GM18909 (cell line): Measurements from ENCODE around the gene IFNAR1.
"Not testable (repeated sequence)": the region's sequence is repeated elsewhere in the genome, so short reads cannot be mapped to it uniquely, and the experiment has no call there.

Experiments used
- ATAC-seq: cut with Tn5 transposase; IDR thresholded peaks from one replicate; pipeline ENCODE4 v1.9.1; 2021; ENCODE audit warnings: mild to moderate bottlenecking; ENCODE audit not compliant: unreplicated experiment, poor library complexity

The IFNAR1 gene

DNA sequence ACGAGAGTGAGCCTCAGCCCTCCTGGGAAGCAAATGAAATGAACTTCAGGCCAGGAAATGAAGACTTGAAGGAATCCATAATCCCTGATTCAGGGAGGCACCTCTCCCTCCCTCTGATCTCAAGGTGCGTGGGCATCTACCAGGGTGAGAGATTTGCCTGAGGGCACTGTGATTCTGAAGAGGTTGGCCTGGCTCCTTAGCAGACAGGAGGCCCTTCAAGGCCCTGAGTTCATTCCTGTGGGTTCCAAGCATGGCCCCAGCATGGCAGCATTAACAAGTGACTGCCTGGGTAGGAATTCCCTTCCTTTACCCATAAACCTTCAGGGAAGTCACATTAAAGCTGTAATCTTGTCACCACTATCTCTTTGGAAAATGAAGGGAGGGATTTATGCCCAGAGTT is 48.7 kb downstream of the IFNAR1 start:
- ATAC-seq: no peak

GRCh38 chr21:33374080-33374449 is 49.3 kb downstream of the IFNAR1 start:
- ATAC-seq: no peak

DNA sequence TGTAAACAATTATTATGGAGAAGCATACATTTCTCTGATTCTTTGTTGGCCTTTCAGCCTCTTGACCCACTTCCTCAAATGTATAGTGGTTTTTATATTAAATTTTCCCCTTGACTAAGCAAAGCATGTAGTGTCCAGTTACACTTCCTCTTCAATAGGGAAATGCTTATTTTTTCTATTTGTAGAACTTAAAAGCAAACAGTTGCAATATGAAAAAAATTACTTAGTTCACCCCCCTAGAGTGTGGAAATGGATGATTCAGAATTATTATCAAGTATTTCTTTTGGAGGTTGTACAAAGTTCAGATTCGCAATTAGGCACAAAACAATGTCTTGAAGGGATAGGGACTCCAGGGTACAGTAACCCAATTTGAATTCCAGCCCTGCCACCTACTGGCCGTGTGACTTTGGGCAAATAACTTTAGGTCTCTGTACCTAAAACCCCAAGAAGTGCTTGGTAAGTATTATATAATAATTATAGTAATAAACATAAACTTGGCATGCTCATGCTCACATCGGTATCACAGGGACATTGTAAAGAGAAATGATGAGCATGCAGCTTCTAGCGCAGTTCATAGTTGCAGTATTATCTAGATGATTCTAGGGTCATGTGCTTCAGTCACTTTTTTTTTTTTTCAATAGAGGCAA is 49.8 kb downstream of the IFNAR1 start:
- no peak for ATAC-seq

DNA sequence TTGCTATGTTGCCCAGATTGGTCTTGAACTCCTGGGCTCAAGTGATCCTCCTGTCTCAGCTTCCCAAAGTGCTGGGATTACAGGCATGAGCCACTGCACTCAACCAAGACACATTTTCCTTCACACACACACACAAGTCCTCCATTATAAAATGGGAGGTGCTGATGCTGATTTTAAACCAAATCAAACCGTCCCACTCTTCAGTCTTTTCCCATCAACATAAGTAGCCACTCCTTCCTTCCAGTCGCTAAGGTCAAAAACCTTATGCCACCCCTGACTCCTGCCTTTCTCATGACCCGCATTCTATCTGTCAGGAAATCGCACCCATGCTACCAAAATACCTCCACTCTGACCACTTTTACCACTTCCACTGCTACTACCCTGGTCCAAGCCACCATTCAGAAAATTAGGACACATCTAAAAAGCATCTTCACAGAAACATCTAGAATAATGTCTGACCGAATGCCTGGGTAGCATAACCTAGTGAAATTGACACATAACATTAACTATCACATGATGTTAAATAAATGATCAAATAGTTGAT is 50.4 kb downstream of the IFNAR1 start:
- no peak for ATAC-seq

DNA sequence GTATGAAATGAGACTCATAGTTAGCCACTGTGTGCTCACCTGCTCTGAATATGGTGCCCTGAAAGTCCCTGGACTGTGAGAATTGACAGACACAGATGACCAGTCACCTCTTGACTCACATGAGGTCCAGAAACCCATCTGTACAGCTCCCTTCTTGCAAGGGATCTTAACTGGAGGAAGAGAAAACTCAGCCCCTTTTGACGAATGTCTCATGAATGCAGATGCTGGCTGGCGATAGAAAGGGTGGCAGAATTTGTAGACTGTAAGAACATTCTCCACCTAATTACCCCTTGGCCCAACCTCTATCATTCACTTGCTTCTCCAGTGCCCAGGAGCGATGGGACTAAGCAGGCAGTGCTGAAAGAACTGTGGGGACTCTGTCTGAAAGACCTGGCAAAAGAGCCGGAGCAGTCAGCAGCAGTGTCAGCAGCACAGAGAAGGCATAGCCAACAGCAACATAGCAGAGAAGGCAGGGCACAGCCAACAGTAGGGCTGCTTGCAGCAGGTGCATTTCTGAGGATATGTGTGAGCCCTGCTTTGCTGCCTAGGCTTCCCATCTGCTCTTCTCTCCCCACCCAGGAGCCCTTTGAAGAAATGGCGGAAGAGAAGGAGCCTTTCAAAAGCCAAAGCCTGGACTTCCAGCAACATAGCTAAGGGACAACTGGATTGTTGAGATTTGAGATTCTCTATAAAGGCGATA is 52.6 kb downstream of the IFNAR1 start:
- ATAC-seq: no peak

- ATAC-seq: no peak
Observed at GRCh38 chr21:33378081-33378480, 53.3 kb downstream of the IFNAR1 start.

- not testable (repeated sequence) for ATAC-seq
Observed at GRCh38 chr21:33379934-33380333, 55.2 kb downstream of the IFNAR1 start.

GRCh38 chr21:33380483-33380998 is 55.8 kb downstream of the IFNAR1 start:
- peak; percentile 63 for ATAC-seq

DNA sequence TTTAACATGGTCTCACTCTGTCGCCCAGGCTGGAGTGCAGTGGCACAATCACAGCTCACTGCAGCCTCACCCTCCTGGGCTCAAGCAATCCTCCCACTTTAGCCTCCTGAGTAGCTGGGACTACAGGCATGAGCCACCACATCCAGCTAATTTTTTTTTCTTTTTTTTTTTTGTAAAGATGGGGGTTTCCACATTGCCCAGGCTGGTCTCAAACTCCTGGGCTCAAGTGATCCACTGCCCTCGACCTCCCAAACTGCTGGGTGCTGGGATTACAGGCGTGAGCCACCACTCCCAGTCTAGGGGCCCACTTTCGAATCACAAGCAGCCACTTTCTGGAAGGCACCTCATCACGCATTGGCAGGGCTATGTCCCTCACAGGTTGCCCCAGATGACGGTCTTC is 56.6 kb downstream of the IFNAR1 start:
- not testable (repeated sequence) for ATAC-seq

GRCh38 chr21:33383056-33383888 is 58.5 kb downstream of the IFNAR1 start:
- peak; percentile 79 for ATAC-seq

DNA sequence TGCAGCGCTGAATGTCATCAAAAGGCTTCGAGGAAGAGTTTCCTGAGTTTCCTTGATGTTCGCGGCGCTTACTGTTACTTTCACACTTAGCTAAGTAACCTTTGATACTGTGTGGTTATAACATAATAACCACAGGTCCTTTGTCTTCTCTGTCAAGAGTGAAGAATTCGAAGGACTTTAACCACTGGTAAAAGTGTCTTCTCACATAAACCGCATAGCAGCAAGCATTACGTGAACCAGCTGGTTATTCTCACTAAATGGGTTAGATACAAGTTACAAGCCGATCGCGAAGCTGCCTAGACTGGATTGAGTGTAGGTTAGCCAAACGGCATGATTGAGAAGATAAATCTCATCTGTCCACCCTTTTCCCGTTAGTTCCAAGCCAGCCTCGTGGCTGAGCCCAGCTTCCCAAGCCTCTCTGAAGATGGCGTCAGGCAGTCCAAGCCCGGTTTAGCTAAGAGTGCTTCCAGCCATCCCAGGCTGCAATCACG is 60.1 kb downstream of the IFNAR1 start:
- no peak for ATAC-seq

GRCh38 chr21:33386222-33386784 is 61.5 kb downstream of the IFNAR1 start:
- no peak for ATAC-seq

GRCh38 chr21:33387294-33387693 is 62.5 kb downstream of the IFNAR1 start:
- ATAC-seq: no peak

- no peak for ATAC-seq
Observed at GRCh38 chr21:33388188-33388587, 63.4 kb downstream of the IFNAR1 start.

- no peak for ATAC-seq
Observed at GRCh38 chr21:33390479-33390878, 65.7 kb downstream of the IFNAR1 start.

GRCh38 chr21:33391656-33392055 is 66.9 kb downstream of the IFNAR1 start:
- ATAC-seq: no peak

DNA sequence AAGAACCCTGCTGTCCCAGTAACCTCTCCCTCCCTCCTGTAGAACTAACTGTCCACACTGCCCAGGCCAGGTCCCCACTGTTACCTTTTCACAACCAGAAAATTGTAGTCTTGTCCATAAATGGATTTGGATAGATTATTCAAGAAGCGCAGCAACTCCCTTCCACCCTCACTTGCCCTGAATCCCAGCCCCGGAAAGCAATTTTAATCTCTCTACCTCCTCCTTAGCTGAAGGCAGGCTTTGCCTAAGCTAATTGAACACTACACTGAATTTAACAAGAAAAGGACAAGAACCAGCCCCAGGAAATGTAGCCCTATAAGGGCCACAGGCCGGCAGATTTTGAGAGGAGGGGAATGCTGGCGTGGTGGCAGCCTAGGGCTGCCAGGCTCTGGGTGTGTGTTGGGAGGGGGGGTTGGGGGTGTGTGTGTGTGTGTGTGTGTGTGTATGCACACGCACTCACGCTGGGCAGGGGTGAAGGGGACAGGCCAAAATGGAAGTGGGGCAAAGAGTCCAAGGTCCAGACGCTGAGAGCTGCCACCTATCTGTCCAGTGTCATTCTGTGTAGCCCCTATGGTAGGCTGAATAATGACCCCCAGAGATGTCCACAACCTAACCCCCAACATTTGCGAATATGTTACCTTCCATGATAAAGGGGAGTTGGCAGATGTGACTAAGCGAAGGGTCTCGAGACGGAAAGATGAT is 67.7 kb downstream of the IFNAR1 start:
- no peak for ATAC-seq

GRCh38 chr21:33393348-33393747 is 68.6 kb downstream of the IFNAR1 start:
- no peak for ATAC-seq

DNA sequence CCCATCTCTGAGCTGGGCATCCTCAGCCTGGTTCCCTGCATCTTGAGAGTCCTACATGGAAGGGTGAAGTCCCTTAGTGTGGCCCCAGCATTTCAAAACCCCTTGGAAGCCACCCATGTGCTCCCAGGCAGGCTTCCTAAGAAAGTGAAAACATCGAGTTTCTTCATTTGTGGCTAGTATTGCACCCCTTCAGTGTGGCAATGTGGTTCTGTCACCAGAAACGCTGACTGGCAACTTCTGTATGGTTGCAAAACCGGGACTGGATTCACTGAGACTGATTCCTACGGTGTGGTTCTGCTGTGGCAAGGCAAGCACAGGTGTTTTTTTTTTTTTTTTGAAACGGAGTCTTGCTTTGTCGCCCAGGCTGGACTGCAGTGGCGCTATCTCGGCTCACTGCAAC is 69.5 kb downstream of the IFNAR1 start:
- ATAC-seq: no peak

DNA sequence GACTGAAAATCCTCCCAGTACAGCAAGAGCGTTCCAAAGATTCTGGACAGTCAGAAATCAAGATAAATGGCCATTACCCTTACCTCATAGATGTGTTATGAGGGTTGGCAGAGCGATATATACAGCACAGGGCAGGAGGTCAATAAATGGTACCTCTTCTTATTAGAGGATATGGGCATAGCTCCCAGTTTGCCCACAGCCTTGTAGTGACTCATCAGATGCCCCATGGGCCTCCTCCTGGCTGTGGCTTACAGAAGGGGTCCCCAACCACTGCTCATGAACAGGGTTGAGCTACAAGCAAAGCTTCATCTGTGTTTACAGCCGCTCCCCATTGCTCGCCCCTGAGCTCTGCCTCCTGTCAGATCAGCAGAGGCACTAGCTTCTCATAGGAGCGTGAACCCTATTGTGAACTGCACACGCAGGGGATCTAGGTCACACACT is 71.1 kb downstream of the IFNAR1 start:
- no peak for ATAC-seq
